GM19193 (cell line): ENCODE measurements around the gene SHB.

Source experiments
- POLR2A ChIP-seq: IDR thresholded peaks from 4 replicates; pipeline ENCODE4 v1.6.1; 2011; ENCODE audit not compliant: insufficient read depth, insufficient read length; ENCODE audit errors: extremely low read depth

The SHB gene

GRCh38 chr9:37966412-37967013 is 102.5 kb downstream of the SHB start:
- no peak for TF ChIP-seq POLR2A

GRCh38 chr9:37965116-37965515 is 103.9 kb downstream of the SHB start:
- TF ChIP-seq POLR2A: no peak

GRCh38 chr9:37964740-37965081 is 104.3 kb downstream of the SHB start:
- TF ChIP-seq POLR2A: no peak

- TF ChIP-seq POLR2A: no peak
Observed at GRCh38 chr9:37963936-37964739, 104.9 kb downstream of the SHB start.

- TF ChIP-seq POLR2A: no peak
Observed at GRCh38 chr9:37961351-37961750, 107.7 kb downstream of the SHB start.

- TF ChIP-seq POLR2A: no peak
Observed at GRCh38 chr9:37960631-37961030, 108.4 kb downstream of the SHB start.

- TF ChIP-seq POLR2A: no peak
Observed at GRCh38 chr9:37959976-37960375, 109.1 kb downstream of the SHB start.

- no peak for TF ChIP-seq POLR2A
Observed at GRCh38 chr9:37958154-37958553, 110.9 kb downstream of the SHB start.

GRCh38 chr9:37957664-37957953 is 111.4 kb downstream of the SHB start:
- TF ChIP-seq POLR2A: no peak

- no peak for TF ChIP-seq POLR2A
Observed at GRCh38 chr9:37956904-37957663, 111.9 kb downstream of the SHB start.

- TF ChIP-seq POLR2A: no peak
Observed at GRCh38 chr9:37956423-37956820, 112.6 kb downstream of the SHB start.

- TF ChIP-seq POLR2A: no peak
Observed at GRCh38 chr9:37955781-37956422, 113.1 kb downstream of the SHB start.

- no peak for TF ChIP-seq POLR2A
Observed at GRCh38 chr9:37954581-37954981, 114.4 kb downstream of the SHB start.

GRCh38 chr9:37953775-37954437 is 115.1 kb downstream of the SHB start:
- no peak for TF ChIP-seq POLR2A

- no peak for TF ChIP-seq POLR2A
Observed at GRCh38 chr9:37953206-37953774, 115.7 kb downstream of the SHB start.
